ENCODE measurements around the gene GREB1. TPM values are rescaled to one million over a fixed set of nuclear protein-coding genes. Genes with fewer than 3 reads are reported as not detected.

GREB1 gene
- total RNA-seq, 1 experiment from 2014 or later: 57.6 TPM

DNA sequence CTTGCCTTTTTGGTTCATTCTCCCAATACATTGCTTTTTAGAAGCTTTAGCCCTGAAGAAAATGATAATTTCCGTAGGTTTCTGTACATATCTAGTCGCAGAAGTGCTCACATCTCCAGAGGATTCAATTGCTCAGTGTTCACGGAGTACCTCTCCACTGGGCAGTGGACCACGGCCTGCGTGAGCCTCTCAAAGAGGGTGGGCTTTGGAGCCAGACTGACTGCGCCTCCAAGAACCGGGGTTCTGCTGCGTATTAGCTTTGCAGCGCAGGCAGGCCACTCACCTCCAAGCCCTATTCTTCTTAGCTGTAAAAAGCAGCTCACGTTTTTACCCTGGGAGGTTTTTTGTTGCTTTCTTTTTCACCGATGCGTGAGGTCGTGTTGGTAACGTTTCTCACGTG is 100.7 kb downstream of the GREB1 start:
- DNase-seq (ENCODE audit: low read depth, low spot score): no peak
- in situ Hi-C loops (cut with HindIII; ENCODE audit: low pct_unique_long_range_greater_than_20kb, low sequenced_read_pairs): no loop called here

DNA sequence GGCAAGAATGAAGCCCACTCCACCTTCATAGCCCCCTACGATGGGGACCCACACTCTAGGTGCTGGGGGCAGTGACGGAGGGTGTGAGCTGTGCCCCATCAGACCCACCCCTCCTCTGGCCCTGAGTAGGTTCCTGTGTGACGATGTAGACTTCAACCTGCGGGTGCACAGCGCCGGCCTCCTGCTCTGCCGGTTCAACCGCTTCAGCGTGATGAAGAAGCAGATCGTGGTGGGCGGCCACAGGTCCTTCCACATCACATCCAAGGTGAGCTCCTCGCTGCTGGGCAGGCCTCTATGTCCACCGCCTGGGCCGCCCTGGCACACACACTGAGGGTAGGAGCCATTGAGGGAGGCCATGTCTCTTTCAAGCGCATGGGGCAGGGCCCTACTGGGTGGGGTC is 101.3 kb downstream of the GREB1 start:
- no peak for DNase-seq (ENCODE audit: low read depth, low spot score)
- in situ Hi-C loops (cut with HindIII; ENCODE audit: low pct_unique_long_range_greater_than_20kb, low sequenced_read_pairs): no loop called here

DNA sequence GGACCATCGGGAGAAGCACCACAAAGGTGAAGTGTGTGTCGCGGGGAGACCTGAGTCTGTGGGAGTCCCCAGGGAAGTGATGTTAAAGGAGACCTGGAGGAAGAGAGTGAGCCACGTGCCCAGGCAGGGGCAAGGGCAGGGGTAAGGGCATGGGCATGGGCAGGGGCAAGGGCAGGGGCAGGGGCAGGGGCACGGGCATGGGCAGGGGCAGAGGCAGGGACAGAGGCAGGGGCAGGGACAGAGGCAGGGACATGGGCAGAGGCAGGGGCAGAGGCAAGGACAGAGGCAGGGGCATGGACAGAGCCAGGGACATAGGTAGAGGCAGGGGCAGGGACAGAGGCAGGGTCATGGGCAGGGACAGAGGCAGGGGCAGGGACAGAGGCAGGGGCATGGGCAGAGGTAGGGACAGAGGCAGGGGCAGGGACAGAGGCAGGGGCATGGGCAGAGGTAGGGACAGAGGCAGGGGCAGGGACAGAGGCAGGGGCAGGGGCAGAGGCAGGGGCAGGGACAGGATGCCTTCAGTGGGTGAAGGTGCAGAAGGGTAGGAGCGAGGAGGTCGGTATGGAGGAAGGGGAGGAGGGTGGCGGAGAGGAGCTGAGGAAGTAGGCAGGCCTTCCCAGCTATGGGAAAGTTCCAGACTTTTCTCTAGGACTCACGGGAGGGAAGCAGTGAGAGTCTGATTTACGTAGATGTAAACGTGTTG is 102.9 kb downstream of the GREB1 start:
- DNase-seq (ENCODE audit: low read depth, low spot score): no peak

DNA sequence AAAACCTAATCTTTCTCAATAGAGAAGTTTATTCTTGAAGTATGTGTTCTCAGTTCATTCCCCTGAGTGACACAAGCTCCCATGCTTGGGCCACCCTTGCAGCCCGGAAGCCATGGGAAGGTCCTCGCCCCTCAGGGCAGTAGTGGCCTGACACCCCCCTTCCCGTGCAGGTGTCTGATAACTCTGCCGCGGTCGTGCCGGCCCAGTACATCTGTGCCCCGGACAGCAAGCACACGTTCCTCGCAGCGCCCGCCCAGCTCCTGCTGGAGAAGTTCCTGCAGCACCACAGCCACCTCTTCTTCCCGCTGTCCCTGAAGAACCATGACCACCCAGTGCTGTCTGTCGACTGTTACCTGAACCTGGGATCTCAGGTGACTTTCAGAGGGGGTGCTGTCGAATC is 103.7 kb downstream of the GREB1 start:
- in situ Hi-C loops (cut with HindIII; ENCODE audit: low pct_unique_long_range_greater_than_20kb, low sequenced_read_pairs): no loop called here
- DNase-seq (ENCODE audit: low read depth, low spot score): no peak

More for the DNA sequence above, 102.9 kb downstream of the GREB1 start:
- in situ Hi-C loops (cut with HindIII; ENCODE audit: low pct_unique_long_range_greater_than_20kb, low sequenced_read_pairs): no loop called here

DNA sequence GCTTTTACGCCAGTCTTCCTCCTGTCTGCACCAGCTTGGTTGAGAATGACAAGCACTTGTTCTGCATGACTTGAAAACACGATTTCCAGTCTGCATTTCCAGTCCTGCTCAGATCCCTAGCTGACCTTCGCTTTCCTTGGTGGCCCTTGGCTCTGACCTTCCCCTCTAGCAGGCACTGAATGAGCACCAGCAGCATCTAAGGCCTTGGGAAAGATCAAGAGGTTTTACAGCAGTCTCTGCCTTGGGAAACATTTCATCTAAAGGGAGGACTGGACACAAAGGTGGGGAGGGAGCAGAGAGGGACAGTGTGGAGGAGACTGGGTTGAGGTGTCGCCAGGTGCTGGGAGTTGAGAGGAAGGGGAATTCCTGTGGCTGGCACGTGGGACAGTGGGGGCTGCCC is 105.7 kb downstream of the GREB1 start:
- in situ Hi-C loops (cut with HindIII; ENCODE audit: low pct_unique_long_range_greater_than_20kb, low sequenced_read_pairs): no loop called here

DNA sequence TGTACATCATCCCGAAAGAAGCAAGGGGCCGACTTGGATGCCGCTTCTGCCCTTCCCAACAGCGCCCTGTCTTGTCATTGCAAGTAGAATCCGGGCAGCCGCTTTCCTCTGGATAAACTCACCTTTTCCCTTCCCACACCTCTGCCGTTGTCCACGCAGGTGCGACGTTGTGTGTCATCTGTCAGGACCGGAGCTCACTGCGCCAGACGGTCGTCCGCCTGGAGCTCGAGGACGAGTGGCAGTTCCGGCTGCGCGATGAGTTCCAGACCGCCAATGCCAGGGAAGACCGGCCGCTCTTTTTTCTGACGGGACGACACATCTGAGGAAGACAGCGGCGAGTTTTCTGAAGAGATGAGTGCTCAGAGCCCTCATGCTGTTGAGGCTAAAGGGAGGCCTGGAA is 106.3 kb downstream of the GREB1 start:
- in situ Hi-C loops (cut with HindIII; ENCODE audit: low pct_unique_long_range_greater_than_20kb, low sequenced_read_pairs): no loop called here
- no peak for DNase-seq (ENCODE audit: low read depth, low spot score)

More for the DNA sequence above, 105.7 kb downstream of the GREB1 start:
- DNase-seq (ENCODE audit: low read depth, low spot score): no peak

DNA sequence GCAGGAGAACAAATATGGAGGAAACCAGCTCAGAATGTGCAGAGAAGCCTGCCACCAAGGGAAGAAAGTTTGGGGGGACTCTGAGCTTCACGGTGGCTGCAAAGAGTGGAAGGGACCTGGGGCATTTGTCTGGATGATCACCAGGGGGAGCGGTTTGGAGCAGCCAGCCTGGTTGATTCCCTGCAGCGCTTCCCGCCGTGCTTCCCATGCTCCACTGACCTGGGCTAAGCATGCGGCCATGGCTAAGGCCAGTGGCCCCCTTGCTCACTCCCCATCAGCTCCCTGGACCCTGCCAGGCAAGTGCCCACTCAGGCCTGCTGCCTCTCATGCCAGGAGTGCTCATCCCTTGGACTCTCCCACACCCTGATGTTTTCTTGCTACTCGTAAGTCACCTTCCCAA is 109.1 kb downstream of the GREB1 start:
- no peak for DNase-seq (ENCODE audit: low read depth, low spot score)
- in situ Hi-C loops (cut with HindIII; ENCODE audit: low pct_unique_long_range_greater_than_20kb, low sequenced_read_pairs): no loop called here

DNA sequence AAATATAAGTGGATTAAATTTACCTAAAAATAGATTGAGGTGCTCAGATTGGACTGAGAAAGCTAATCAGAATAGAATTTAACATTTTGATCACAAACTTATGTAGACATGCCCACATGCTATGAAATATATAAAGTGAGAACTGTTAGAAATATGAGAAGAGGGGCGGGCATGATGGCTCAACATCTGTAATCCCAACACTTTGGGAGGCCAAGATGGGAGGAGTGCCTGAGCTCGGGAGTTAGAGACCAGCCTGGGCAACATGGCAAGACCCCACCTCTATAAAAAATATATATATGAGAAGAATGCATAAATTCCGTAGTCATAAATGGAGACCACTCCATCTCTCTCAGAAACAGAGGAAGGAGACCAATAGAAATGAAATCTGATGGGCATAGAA is 110.4 kb downstream of the GREB1 start:
- in situ Hi-C loops (cut with HindIII; ENCODE audit: low pct_unique_long_range_greater_than_20kb, low sequenced_read_pairs): no loop called here
- no peak for DNase-seq (ENCODE audit: low read depth, low spot score)

DNA sequence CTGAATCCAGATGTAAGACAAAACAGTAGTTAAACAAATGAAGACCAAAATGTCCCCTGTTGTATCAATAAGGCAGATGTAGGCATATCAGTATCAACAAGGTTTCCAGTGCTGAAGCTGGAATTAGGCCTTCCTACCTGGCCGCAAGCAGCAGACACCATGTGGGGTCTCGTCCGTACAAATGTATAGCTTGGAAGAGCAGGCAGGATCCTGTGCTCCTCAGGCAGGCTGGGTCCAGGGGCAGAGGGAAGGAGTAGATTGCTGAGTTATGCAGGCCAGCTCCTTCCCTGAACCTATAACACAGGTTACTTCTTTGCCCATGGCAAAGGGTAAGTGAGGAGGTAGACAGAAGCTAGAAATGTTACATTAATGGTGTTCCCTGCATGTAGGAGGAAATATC is 112.7 kb downstream of the GREB1 start:
- in situ Hi-C loops (cut with HindIII; ENCODE audit: low pct_unique_long_range_greater_than_20kb, low sequenced_read_pairs): no loop called here
- no peak for DNase-seq (ENCODE audit: low read depth, low spot score)

DNA sequence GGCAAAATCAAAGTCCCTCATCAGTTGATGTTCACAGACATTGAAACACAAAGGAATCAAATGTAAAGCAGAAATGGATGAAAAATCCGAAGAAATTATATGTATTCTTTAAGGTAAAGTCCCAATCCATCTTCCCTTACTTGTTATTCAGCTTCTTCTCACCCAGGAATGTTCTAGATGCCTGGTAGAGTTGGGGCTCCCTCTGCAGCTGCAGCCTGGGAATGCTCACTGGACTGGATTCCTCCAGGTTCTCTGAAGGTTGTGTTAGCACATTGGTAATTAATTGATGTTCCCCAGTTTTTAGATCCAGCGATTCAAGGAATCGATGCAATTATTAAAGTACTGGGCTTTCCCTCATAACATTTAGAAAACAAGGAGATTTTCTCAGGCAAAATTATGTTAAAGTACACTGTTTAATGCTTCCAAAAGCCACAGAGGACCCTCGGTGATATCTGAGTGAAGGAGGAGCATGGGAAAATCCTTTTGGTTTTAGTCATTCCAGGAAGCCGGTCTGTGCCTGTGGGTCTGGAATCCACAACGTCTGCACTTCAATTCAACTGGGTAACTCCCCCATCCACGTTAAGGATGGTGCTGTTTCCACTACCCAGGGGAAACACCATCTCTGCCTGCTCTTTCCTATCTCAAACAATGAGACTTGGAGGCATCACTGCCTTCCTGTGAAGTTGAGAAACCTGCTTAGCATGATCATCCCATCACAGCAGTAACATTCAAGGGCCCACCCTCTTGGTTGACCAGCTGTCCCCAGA is 114.2 kb downstream of the GREB1 start:
- peak; percentile 45 for DNase-seq (ENCODE audit: low read depth, low spot score)
- in situ Hi-C loops (cut with HindIII; ENCODE audit: low pct_unique_long_range_greater_than_20kb, low sequenced_read_pairs): no loop called here

DNA sequence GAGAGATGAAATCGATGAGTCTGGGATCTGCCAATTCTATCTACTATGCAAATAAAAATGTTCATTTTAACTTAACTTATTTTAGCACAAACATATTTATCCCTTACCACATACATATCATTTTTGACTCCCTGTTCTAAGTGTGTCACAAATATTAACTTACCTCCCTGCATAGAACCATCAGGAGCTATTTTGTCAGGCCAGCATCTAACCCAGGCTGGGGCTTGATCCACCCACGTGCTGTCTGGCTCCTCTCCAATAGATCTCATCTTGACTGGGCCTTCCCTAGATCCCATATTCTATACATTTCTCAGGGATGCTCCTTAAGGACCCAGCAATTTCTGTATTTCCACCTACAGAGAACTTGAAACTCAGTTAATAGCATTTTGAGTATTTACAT is 115.2 kb downstream of the GREB1 start:
- in situ Hi-C loops (cut with HindIII; ENCODE audit: low pct_unique_long_range_greater_than_20kb, low sequenced_read_pairs): no loop called here

DNA sequence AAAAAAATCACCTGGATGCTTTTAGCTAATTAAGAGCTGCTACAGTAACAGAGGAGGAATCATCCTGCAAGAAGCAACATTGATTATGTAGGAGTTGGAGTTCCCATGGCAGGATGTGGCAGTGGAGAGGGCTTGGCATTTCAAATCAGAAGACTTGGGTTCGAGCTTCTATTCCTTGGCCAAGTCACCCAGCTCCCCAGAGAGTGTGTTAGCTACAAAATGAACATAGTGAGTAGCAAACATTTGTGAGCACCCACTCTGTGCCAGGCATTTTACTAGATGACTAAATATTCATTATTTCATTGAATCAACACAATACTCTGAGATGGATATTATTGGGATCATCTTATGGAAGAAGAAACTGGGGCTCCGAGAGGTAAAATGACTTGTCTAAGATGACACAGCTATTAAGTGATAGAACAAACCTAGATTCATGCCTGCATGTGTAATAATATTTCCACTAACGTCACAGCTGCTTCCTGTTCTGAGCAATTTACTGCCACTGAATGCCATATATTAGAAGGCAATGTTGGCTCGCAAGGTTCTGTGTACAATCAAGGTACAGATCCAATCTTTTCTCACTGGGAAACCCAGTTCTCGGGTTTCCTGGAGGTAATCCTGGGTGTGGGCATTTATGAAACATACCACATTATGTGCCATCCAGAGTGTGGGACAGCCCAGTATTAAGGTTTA is 118.2 kb downstream of the GREB1 start:
- peak; percentile 49 for DNase-seq (ENCODE audit: low read depth, low spot score)
- in situ Hi-C loops (cut with HindIII; ENCODE audit: low pct_unique_long_range_greater_than_20kb, low sequenced_read_pairs): no loop called here

More for the DNA sequence above, 115.2 kb downstream of the GREB1 start:
- no peak for DNase-seq (ENCODE audit: low read depth, low spot score)

DNA sequence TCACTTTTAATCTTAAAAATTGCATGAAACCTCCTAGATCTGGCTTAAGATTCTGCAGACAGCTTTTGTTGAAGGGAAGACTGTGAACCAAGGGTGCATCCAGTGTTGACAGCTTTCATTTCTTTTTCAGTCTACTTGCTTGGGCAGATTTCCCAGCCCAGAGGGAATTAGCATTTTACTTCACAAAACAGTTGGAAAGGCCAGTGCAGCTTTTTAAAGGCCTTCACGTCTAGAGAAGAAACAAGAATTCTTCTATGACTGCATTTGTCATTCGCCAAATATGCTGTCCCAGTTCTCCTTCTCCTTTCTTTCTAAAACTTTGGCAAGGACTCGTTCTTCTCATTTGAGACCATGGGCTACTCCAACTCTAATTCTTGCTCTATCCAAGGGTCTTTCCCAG is 118.7 kb downstream of the GREB1 start:
- in situ Hi-C loops (cut with HindIII; ENCODE audit: low pct_unique_long_range_greater_than_20kb, low sequenced_read_pairs): no loop called here
- DNase-seq (ENCODE audit: low read depth, low spot score): no peak

DNA sequence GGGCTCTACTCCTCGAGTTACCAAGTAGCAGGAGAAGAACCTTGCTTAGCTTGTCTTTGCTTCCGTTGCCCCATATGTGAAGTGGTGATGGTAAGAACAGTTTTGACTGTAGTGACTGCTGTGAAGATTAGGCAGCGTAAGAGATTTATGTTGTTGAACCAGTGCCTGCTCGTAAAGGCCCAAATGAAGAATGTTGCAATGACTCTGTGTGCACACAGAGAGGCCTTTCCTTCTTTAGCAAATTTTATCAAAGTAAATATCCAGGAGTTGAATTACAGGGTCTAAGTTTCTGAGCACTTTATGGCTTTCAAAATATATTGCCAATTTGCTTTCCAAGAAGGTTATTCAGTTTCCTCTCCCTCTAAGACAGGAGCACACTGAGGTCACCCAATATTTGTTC is 121.7 kb downstream of the GREB1 start:
- in situ Hi-C loops (cut with HindIII; ENCODE audit: low pct_unique_long_range_greater_than_20kb, low sequenced_read_pairs): no loop called here
- no peak for DNase-seq (ENCODE audit: low read depth, low spot score)

DNA sequence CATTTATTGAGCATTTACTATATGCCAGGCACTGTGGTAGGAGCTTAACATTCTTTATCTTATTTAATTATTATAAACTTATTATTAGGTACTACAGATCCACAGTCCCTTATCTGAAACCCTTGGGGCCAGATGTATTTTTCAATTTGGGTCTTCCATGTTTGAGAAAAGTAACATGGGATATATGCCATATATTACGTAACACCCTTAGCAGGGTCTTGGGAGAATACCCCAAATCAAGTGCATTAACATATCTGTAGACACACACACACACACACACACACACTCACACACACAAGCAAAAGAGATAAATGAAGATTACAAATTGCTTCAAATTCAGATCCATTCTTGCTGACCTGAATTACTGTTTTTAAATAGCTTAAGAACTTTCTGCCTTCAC is 122.4 kb downstream of the GREB1 start:
- no peak for DNase-seq (ENCODE audit: low read depth, low spot score)
- in situ Hi-C loops (cut with HindIII; ENCODE audit: low pct_unique_long_range_greater_than_20kb, low sequenced_read_pairs): no loop called here

DNA sequence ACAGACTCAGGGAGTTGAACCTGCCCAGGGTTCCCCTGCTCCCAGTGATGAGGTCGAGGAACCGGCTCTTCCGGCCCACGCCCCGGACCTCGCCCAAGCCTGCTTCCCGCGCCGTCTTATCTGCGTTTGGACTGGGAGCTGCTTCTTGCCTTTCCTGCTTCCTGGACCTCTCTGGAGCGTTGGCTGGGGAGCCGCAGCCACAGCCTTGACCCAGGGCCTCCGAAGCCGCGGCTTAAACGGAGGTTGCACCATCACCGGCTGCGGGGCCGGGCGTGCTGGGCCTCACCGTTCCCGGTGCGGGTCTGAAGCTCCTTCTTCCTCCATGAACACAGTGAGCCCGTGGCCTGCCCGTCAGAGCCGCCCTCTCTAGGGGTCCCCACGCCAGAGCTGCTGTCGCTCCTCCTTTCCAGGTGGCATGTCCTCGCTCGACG is 122.8 kb downstream of the GREB1 start:
- in situ Hi-C loops (cut with HindIII; ENCODE audit: low pct_unique_long_range_greater_than_20kb, low sequenced_read_pairs): no loop called here
- DNase-seq (ENCODE audit: low read depth, low spot score): no peak

DNA sequence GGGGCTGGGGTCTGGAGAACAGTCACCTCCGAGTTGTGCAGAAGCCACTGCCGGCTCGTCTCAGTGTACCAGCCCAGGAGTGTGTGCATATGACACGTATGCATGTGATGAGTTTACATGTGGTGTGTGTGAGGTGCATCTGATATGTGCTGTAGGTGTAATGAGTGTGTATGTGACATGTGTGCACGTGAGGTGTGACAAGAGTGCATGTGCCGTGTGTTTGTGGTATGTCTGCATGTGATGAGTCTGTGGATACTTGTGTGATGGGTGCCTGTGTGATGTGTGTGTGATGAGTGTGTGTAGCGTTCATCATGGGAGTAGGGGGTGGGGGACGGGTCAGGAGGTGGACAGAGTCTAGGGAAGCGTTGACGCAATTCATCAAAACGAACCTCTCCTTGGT is 123.3 kb downstream of the GREB1 start:
- in situ Hi-C loops (cut with HindIII; ENCODE audit: low pct_unique_long_range_greater_than_20kb, low sequenced_read_pairs): no loop called here
- no peak for DNase-seq (ENCODE audit: low read depth, low spot score)

DNA sequence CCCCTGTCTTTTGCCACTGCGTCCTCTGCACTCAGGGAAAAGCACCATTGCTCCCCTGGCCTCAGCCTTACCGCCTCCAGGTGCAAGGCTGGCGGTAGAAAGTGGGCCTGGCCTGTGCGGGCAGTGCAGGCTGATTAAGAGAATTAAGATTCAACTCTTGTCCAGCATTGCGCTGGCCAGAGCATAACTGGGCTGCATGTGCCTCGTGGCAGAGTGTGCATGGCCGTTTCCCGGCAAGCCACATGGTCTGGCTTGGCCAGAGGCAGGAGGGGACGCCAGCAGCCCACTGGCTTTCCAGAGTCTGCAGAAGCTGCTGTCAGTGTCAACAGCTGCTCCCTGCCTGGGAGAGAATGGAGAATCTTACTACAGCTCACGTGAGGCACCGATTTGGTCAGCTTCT is 123.8 kb downstream of the GREB1 start:
- in situ Hi-C loops (cut with HindIII; ENCODE audit: low pct_unique_long_range_greater_than_20kb, low sequenced_read_pairs): no loop called here
- DNase-seq (ENCODE audit: low read depth, low spot score): no peak

Measured in SK-MEL-5 (cell line).